GM19035 (cell line): ENCODE data around the gene CCDC182.

ENCODE experiments used
- ATAC-seq: cut with Tn5 transposase; IDR thresholded peaks from one replicate; pipeline ENCODE4 v1.9.1; 2021; ENCODE audit not compliant: unreplicated experiment

The CCDC182 gene

DNA sequence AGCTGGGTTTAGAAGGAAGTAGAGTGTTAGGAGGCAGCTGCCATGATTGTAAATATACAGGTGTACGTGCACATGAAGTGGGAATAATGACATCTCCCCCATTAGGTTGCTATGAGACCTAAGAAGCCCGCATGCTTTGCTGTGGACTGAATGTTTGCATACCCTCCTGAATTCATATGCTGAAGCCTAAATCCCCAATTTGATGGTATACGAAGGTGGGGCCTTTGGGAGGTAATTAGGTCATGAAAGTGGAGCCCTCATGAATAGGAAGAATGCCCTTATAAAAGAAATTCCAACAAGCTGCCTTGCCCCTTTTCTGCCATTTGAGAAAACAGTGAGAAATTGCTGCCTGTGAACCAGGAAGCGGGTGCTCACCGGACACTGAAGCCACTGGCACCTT is 44.0 kb downstream of the CCDC182 start:
- ATAC-seq, result no peak

DNA sequence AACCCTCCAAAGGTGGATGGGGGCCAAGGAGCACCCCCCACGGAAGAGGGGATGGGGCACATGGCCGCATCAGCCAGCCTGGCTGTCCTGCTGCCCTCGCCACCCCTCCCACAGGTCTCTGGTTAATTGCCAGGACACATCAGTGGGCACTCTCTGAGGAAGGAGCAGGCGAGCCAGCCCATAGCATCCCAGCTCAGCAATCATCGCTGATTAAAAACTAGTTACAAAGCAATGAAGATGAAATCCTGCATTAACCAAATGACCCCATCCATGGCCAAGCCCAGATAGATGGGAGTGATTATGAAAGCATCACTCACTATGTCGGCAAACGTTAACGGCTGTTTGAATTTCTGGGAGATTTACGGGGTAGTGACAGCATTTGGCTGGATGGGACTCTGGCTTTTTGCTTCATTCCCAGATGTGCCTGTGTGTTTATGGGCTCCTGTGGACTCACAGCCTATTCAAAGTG is 45.3 kb downstream of the CCDC182 start:
- no peak for ATAC-seq

DNA sequence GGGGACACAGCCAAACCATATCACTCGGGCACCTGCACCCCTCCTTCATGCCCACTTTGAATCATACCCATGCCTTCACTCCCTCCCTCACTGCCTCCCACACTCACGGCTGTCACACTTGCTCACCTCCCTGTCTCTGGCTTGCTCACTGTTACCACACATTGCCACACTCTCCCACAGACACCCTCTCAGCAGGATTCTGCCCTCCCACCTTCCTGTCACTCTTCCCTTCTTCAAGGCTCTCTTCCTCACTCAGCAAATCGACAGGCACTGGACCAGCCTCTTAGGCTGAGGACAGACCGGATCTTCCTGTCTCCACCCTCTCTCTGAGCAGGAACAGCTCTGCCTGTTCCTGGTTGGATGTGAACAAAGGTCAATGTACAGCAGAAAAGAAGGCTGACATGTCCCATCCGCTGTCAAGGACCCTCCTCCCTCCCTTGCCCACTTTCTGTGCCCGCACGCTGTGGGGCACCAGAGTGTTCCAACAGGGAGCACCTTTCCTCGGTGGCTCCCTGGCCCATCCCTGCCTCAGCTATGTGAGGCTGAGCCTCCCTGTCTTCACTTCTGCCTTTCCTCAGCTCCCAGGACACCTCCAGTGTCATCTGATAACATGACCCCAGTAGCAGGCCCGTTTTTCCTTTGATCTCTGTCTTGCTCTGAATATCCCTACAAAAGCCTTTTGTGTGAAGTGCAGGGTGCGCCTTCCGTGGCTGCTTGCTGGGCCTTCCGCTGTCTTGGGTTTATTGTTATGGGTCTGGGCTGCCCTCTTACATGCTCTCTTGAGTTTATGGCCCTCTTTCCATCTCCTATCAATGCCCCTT is 47.0 kb downstream of the CCDC182 start:
- no peak for ATAC-seq

DNA sequence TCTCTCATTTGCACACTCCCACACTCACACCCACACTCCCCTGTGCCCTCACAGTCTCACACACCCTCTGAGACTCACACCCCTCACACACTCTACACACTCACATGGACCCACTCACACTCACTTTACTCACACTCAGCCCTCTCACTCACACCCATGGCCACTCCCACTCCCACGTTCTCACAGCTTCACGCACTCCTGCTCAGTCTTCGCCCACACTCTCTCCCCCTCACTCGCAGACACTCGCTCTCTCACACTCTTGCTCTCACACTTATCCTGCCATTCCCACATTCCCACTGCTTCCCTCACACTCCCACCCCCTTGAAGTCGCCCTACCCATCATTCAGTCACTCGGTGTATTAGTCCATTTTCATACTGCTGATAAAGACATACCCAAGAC is 47.9 kb downstream of the CCDC182 start:
- ATAC-seq, result no peak

DNA sequence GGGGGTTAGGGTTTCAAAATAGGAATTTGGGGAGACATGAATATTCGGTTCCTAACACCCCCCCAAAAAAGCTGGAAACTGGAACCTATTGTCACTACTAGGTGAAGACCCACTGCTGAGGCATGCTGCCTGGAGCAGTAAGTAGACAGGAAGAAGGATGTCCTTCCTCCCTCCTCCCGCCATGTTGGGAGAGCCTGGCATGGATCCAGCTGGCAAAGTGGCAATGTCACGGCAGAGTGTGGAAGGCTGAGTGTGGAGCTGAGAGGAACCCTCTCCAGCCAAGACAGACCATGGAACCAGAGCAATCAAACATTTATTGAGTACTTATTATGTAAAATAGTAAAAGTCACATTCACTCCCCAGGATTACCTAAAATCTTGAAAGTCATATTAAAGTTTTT is 49.0 kb downstream of the CCDC182 start:
- ATAC-seq, result no peak
